CD4-positive, alpha-beta T cell treated with Interleukin-2 at 100 ng/mL for 4 hours (primary cell): ENCODE results near the gene MED15.
"Not testable (repeated sequence)": the region's sequence is repeated elsewhere in the genome, so short reads cannot be mapped to it uniquely, and the experiment has no call there.

Experiments
- DNase-seq: peaks from one replicate; pipeline ENCODE4 v3.0.0-alpha.2; 2020; ENCODE audit warnings: low spot score

MED15 gene

GRCh38 chr22:20507253-20508066, at the start of gene MED15:
Gene MED15, plus strand, starts transcription at chr22:20507610. Its CDS starts 69 bp downstream, at chr22:20507679.
- peak; percentile 87 for DNase-seq

- no peak for DNase-seq
Observed at GRCh38 chr22:20458530-20459151, 48.8 kb upstream of the MED15 start.

- DNase-seq, result no peak
Observed at GRCh38 chr22:20459152-20459542, 48.3 kb upstream of the MED15 start.

- DNase-seq, result no peak
Observed at GRCh38 chr22:20459862-20460261, 47.5 kb upstream of the MED15 start.

GRCh38 chr22:20463324-20464095, 43.9 kb upstream of the MED15 start:
- peak; percentile 64 for DNase-seq

- DNase-seq, result peak; percentile 71
Observed at GRCh38 chr22:20464096-20464614, 43.3 kb upstream of the MED15 start.

GRCh38 chr22:20464912-20465758, 42.3 kb upstream of the MED15 start:
- DNase-seq, result no peak

GRCh38 chr22:20465759-20466077, 41.7 kb upstream of the MED15 start:
- DNase-seq, result no peak

- no peak for DNase-seq
Observed at GRCh38 chr22:20466659-20467379, 40.6 kb upstream of the MED15 start.

- no peak for DNase-seq
Observed at GRCh38 chr22:20469110-20469868, 38.1 kb upstream of the MED15 start.

- DNase-seq, result not testable (repeated sequence)
Observed at GRCh38 chr22:20470525-20470924, 36.9 kb upstream of the MED15 start.

GRCh38 chr22:20471126-20471833, 36.1 kb upstream of the MED15 start:
- no peak for DNase-seq

- no peak for DNase-seq
Observed at GRCh38 chr22:20472629-20473442, 34.6 kb upstream of the MED15 start.

- DNase-seq, result no peak
Observed at GRCh38 chr22:20475115-20475436, 32.3 kb upstream of the MED15 start.

- not testable (repeated sequence) for DNase-seq
Observed at GRCh38 chr22:20475569-20475968, 31.8 kb upstream of the MED15 start.

- not testable (repeated sequence) for DNase-seq
Observed at GRCh38 chr22:20478059-20478458, 29.4 kb upstream of the MED15 start.

- no peak for DNase-seq
Observed at GRCh38 chr22:20479612-20480196, 27.7 kb upstream of the MED15 start.

GRCh38 chr22:20483143-20483506, 24.3 kb upstream of the MED15 start:
- not testable (repeated sequence) for DNase-seq

GRCh38 chr22:20483771-20484170, 23.6 kb upstream of the MED15 start:
- DNase-seq, result no peak
